ENCODE results near the gene PIEZO1.
"Not testable (repeated sequence)": the region's sequence is repeated elsewhere in the genome, so short reads cannot be mapped to it uniquely, and the experiment has no call there.

DNA sequence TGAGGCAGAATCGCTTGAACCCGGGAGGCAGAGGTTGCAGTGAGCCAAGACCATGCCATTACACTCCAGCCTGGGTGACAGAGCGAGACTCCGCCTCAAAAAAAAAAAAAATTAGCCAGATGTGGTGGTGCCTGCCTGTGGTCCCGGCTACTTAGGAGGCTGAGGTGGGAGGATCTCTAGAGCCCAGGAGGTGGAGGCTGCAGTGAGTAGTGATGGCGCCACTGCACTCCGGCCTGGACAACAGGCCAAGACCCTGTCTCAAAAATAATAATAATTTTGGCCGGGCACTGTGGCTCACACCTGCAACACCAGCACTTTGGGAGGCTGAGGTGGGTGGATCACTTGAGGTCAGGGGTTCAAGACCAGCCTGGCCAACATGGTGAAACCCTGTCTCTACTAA is 3.7 kb upstream of the PIEZO1 start:
- TF ChIP-seq, protein P1, sequence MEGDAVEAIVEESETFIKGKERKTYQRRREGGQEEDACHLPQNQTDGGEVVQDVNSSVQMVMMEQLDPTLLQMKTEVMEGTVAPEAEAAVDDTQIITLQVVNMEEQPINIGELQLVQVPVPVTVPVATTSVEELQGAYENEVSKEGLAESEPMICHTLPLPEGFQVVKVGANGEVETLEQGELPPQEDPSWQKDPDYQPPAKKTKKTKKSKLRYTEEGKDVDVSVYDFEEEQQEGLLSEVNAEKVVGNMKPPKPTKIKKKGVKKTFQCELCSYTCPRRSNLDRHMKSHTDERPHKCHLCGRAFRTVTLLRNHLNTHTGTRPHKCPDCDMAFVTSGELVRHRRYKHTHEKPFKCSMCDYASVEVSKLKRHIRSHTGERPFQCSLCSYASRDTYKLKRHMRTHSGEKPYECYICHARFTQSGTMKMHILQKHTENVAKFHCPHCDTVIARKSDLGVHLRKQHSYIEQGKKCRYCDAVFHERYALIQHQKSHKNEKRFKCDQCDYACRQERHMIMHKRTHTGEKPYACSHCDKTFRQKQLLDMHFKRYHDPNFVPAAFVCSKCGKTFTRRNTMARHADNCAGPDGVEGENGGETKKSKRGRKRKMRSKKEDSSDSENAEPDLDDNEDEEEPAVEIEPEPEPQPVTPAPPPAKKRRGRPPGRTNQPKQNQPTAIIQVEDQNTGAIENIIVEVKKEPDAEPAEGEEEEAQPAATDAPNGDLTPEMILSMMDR (IDR thresholded peaks at IDR 0.05; ENCODE audit: insufficient read depth, low read depth, low read length): not testable (repeated sequence)
- TF ChIP-seq EZH2 (IDR thresholded peaks at IDR 0.05; ENCODE audit: insufficient read depth, low read length): not testable (repeated sequence)

Data from astrocyte (in vitro differentiated cells and primary cell).